Stimulated activated CD4-positive, alpha-beta T cell treated with anti-CD3 and anti-CD28 coated beads, Interleukin-15, amount 100 ng/mL, for 24 hours (primary cell): ENCODE results near the gene EEIG1.

Source experiments
- DNase-seq: peaks from one replicate; pipeline ENCODE4 v3.0.0-alpha.2; 2020

EEIG1 gene

GRCh38 chr9:127974001-127974768 lies 6.6 kb downstream of the EEIG1 start:
- peak; percentile 27 for DNase-seq

GRCh38 chr9:127973169-127974000 lies 7.4 kb downstream of the EEIG1 start:
- DNase-seq, result peak; percentile 11

DNA sequence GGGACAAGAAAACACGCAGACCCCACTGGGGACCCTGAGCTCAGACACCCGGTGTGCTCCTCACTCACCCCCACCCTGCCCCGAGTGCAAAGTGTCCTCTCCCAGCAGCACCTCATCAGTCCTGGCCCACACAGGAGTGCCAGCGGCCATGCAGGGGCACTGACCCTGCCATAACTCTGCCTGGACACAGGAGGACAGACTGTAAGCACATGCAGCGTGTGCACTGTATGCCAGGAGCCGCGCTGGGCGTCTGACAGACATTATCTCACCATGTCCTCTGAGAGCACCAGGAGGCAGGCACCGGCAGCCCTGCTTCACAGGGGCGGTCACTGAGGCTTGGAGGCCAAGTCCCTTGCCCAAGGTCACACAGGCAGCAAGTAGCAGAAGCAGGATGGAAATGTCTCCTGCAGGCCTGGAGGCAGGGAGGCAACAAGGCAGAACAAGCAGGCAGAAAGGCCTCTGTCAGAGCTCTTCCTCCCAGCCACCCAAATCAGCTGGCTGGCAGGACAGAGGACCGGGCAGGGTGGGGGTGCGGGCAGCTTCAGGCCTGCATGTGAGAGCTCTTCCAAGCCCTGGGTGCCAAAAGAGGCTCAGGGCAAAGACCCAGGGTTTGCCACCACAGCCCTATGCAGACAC lies 8.4 kb downstream of the EEIG1 start:
- DNase-seq, result peak; percentile 31

- DNase-seq, result peak; percentile 38
These were observed 9.2 kb downstream of the EEIG1 start for GRCh38 chr9:127971357-127972235.

GRCh38 chr9:127970401-127971313 lies 10.1 kb downstream of the EEIG1 start:
- DNase-seq, result peak; percentile 80

DNA sequence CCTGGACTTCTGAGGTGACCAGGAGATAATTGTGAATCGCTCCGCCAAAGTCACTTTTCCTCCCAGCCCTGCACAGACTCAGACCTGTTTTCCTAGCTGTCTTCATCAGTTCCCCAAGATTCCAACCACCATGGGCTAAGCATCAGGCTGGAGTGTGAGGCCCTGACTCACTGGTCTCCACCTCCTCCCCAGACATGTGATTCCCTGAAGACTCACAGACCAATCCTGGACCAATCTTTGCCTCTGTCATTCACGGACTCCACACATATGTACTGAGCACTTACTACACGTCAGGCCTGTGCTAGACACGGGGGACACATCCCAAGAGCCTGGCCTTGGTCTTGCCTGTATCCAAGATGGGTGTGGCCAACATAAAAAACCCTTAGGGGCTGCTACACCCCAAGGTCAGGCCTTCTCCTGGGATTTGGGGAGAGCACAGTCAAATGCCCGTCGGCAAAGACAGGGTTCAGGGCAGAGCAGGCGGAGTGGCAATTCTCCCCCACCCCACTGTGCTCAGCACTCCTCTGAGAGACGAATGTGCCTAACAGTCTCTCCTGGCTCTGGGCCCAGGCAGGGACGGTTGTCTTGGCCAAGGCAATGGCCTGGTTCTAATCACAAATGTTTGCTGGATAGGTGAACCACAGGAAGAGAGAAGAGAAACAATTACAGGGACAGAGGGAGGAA lies 11.9 kb downstream of the EEIG1 start:
- peak; percentile 22 for DNase-seq

- DNase-seq, result peak; percentile 71
These were observed 12.7 kb downstream of the EEIG1 start for GRCh38 chr9:127968042-127968441.

GRCh38 chr9:127967151-127967809 lies 13.5 kb downstream of the EEIG1 start:
- DNase-seq, result peak; percentile 12

DNA sequence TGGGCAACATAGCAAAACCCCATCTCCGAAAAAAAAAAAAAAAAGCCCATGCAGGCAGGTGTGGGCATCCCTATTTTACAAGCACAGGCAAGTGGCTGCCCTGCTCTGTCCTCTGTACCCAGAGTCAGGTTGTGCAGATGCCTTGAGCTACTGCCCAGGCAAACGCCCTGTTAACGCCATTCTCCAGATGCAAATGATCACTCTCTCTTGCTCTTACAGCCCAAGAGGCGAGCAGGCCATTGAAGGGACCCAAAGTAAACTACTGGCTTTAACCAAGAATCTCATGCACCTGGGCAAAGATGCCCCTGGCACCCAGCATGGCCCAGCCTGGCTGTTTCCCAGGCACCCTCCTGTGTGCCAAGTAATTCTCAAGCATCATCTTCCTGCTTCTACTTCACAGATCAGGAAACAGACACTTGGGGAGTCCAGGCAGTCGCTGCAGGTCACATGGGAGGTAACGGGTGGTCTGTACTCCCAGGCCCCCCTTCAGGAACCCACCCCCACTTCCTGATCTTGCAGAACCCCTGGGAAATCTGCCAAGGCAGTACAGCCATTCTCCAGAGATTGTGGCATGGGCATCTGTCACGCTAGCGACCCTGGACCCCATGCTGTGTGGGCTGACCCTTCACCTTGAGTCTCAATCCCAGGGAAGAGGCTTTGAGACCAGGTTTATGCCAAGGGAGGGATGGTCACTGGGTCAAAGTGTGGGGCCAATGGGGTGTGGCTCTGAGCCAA lies 14.2 kb downstream of the EEIG1 start:
- peak; percentile 9 for DNase-seq

DNA sequence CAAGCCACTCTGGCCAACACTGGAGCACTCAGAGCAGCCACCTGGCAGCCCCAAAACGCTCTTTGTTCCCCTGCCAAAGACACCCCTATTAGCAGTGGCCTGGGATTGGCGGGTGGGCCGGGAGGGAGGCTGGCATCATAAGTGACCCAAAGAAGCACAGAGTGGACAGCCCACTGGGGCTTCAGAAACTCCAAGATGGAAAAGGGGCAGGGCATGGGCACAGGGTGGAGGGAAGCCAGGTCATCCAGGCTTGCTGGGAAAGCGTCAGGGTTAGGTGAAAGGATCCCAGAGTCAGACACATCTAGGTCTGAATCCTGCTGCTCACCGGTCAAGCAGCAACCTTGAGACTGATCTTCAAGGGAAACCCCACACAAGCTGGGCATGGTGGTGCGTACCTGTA lies 14.8 kb downstream of the EEIG1 start:
- peak; percentile 3 for DNase-seq

DNA sequence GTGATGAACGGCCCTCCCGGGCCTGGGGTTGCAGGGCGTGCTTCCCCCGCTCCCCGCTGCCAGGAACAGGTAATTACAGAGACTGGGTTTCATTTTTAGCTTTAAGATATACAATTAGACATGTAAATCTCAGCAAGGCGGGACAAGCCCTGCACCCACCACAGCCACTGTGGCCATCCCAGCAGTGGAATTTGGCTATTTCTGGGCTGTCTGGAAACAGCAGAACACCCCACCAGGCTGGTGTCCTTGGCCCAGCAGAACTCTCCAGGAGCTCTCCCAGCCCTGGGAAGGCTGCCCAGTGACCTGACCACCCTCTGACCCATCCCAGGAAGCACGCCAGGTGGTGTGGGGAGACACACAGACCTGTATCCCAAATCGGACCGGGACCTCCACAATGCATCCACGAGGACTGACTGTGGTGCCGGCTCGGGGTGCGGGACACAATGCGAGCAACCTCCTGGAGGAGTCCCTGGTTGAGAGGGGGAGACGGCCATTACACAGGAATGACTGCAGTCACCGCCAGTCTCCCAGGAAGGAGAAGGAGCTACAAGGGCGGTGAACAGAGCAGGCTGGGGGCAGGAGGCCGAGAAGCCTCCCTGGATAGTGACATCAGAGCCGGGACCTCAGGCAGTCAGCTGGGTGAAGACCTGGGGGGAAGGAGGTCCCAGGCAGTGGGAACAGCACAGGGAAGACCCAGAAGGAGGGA lies 17.3 kb downstream of the EEIG1 start:
- peak; percentile 40 for DNase-seq

GRCh38 chr9:127963041-127963358 lies 17.8 kb downstream of the EEIG1 start:
- no peak for DNase-seq

DNA sequence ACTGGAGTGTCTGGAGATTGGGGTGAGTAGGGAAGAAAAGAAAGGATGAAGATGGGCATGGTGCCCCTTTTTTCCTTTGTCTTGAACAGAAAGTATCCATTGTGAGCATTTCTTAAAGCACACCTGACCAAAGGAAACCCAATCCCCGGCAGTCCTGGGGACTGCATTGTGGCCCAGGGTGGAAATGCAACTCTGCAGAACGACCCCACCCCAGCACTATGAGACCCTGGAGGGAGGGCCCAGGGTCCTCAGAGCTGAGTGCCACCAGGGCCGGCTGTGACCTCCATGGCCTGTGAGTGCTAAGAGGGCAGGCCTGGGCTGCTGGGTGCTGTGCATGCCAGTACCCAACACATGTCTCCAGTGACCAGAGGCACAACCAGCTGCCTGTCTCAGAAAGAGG lies 18.5 kb downstream of the EEIG1 start:
- peak; percentile 3 for DNase-seq

DNA sequence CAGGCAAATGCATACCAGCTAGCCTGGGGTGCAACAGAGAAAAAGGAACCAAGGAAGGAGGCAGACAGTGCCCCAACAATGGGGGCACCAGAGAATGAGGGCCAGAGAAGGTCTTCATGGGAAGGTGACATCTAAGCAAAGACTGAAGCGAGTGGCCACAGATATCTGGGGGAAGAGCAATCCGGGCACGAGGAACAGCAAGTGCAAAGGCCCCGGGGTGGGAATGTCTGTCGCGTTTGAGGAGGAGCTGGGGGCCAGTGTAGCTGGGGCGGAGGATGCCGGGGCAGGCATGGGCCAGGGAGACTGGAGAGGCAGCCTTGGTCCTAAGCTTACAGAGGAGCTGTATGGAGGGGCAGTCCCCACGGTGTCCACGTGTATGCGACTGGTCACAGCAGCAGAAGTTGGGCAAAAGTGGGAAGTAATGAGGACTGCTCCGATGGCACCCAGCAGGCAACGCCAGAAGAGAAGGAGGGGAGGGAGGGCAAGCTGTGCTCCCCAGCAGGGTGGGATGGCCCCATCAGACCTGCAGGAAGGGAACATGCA lies 19.1 kb downstream of the EEIG1 start:
- no peak for DNase-seq

DNA sequence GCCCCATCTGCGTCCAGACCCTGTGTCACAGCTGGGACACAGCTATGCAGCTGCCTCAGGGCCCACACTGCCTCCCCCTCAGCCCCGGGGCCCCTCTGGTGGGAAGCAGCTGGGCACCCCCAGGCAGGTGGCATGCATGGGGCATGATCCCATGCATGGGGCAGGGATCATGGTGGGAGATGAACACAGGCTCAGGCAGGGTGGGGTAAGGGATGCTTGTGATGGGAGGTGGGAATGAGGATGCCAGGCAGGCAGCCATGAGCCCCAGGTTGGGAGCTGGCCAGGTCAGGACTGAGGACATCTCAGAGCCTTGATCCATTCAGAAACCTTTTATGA lies 19.7 kb downstream of the EEIG1 start:
- DNase-seq, result peak; percentile 2

DNA sequence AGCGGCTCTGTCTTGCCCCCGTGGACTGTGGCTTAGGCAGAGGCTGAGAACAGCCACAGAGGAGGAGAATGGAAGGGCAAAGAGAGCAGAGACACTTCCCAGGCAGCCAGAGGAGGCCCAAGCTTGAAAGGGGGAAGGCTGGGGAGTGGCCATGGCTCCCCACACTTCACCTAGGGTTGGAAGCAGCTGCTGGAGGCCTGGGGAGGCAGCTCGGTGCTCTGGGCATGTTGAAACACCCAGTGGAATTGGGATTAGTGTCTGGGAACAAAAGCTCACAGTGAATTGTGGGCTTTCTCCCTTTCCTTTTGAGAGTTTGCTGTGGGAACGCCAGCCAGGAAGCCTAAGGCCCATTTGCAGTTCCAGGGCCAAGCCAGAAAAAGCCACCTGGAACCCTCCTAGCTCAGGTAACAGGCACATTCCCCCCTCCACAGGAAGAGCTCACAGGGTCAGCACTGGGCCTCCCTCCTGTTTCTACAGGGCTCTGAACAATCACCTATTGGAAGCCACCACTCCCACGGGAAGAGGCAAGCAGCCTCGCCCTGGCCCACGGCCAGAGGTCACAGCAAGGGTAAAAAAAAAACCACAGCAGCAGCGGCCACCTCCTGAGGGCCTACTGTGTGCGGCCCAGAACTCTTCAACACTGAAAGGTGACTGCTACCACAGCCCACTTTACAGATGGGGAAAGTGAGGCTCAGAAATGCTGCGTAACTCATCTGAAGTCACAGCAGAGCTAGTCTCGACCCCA lies 20.2 kb downstream of the EEIG1 start:
- no peak for DNase-seq

DNA sequence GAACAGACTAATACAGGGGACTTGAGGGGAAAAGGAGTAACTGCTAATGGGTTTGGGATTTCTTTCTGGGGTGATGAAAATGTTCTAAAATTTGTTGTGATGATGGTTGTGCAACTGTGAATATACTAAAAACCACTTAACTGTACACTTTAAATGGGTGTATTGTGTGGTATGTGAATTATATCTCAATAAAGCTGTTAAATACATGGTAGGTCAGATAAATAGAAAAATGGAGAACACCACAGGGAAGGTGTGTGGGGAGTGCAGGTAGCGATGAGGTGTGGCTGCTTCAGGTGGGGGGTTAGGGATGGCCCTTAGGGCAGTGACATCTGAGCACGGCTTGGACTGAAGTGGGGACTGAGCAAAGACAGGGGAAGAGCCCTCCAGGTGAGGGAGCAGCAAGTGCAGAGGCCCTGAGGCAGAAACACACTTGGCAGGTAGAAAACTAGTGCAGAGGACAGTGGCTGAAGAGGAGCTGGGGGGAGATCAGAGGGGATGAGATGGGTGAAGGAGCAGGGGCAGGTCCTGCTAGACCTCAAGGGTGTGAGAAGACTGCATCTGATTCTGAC lies 20.9 kb downstream of the EEIG1 start:
- no peak for DNase-seq

DNA sequence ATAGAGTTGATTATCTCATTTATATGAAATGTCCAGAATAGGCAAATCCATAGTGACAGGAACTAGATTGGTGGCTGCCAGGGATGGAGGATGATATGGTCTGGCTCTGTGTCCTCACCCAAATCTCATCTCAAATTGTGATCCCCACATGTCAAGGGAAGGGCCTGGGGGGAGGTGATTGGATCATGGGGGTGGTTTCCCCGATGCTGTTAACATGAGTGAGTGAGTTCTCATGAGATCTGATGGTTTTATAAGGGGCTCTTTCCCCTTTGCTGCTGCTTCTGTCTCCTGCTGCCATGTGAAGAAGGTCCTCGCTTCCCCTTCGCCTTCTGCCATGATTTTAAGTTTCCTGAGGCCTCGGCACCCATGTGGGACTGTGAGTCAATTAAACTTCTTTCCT lies 21.4 kb downstream of the EEIG1 start:
- DNase-seq, result no peak
